Astrocyte of the spinal cord (primary cell): ENCODE results near the gene FAM83C.
A peak's percentile ranks its signal among the peaks of the same experiment; 100 is the strongest.

ENCODE experiments used
- DNase-seq: peaks from one replicate; pipeline ENCODE4 v3.0.0; 2011; ENCODE audit warnings: low read depth, low spot score
- H3K4me3 ChIP-seq: 2 replicates; pipeline ENCODE4 v1.5.1; 2011; ENCODE audit warnings: low read depth, mild to moderate bottlenecking, low read length, moderate library complexity
- CTCF ChIP-seq: IDR thresholded peaks from 2 replicates; pipeline ENCODE4 v1.5.1; 2012; ENCODE audit warnings: low read depth, mild to moderate bottlenecking, low read length, inconsistent platforms
- in situ Hi-C: cut with HindIII; loops from 2 replicates; pipeline ENCODE4 v1.10.0; 2017; ENCODE audit warnings: low sequenced_read_pairs

FAM83C gene

GRCh38 chr20:35270021-35270902 is 22.0 kb downstream of the FAM83C start:
- TF ChIP-seq CTCF: no peak
- no peak for DNase-seq
- H3K4me3 ChIP-seq: no peak overlapping the region
- in situ Hi-C loops: no loop called here

- no peak overlapping the region for H3K4me3 ChIP-seq
- DNase-seq: peak; percentile 56
- in situ Hi-C loops: no loop called here
- peak; percentile 86 for TF ChIP-seq CTCF
Observed at GRCh38 chr20:35269055-35269781, 23.0 kb downstream of the FAM83C start.

GRCh38 chr20:35267092-35267491 is 25.1 kb downstream of the FAM83C start:
- DNase-seq: no peak
- no peak for TF ChIP-seq CTCF
- H3K4me3 ChIP-seq: no peak overlapping the region
- in situ Hi-C loops: no loop called here

- no peak overlapping the region for H3K4me3 ChIP-seq
- peak; percentile 43 for TF ChIP-seq CTCF
- in situ Hi-C loops: no loop called here
- DNase-seq: no peak
Observed at GRCh38 chr20:35264755-35265154, 27.5 kb downstream of the FAM83C start.

GRCh38 chr20:35263532-35264341 is 28.5 kb downstream of the FAM83C start:
- no peak overlapping the region for H3K4me3 ChIP-seq
- TF ChIP-seq CTCF: no peak
- no peak for DNase-seq
- in situ Hi-C loops: no loop called here
